IMR-90 (cell line): Measurements from ENCODE around the gene SGK2. TPM values are rescaled to one million over a fixed set of nuclear protein-coding genes. Genes with fewer than 3 reads are reported as not detected.

ENCODE experiments used
- ATAC-seq: fragments of 200-7000 bp; cut with Tn5 transposase; 2 replicates; pipeline ENCODE4 v1.9.1; 2020; ENCODE audit warnings: low read depth, mild to moderate bottlenecking, moderate library complexity
- BruUV-seq: library from RNA; stranded (reverse); fragments of 400-500 nt; replicated peaks from 2 replicates; lab custom pipeline; 2021; lab: Mats Ljungman, UMichigan
- CTCF ChIA-PET: fragments of 300-600 bp; formaldehyde crosslinking; extraction: SDS; loops from one replicate; lab custom pipeline; 2021; ENCODE audit warnings: antibody characterized with exemption; lab: Yijun Ruan, JAX
- POLR2A ChIA-PET: fragments of 300-600 bp; sonication (Branson Sonifier 250); formaldehyde crosslinking; loops from one replicate; lab custom pipeline; 2022; ENCODE audit warnings: antibody characterized with exemption; ENCODE audit not compliant: unreplicated experiment; lab: Charles Lee
- DNase-seq: peaks from one replicate; pipeline ENCODE4 v3.0.0; 2013
- H2AFZ ChIP-seq: replicated peaks from 2 replicates; pipeline ENCODE3; 2013; ENCODE audit warnings: low read length, mild to moderate bottlenecking; ENCODE audit not compliant: poor library complexity
- H2AK5ac ChIP-seq: 2 replicates; pipeline ENCODE4 v1.6.1; 2013; ENCODE audit warnings: low read depth, low read length, inconsistent platforms
- H2AK9ac ChIP-seq: replicated peaks from 2 replicates; pipeline ENCODE3; 2013; ENCODE audit warnings: mild to moderate bottlenecking, low read depth, low read length, moderate library complexity; ENCODE audit not compliant: poor library complexity
- H2BK120ac ChIP-seq: 2 replicates; pipeline ENCODE4 v1.6.1; 2013; ENCODE audit warnings: low read depth, low read length, inconsistent platforms
- H2BK15ac ChIP-seq: 3 replicates; pipeline ENCODE4 v1.6.1; 2013; ENCODE audit warnings: low read depth, low read length, inconsistent platforms
- H2BK20ac ChIP-seq: 2 replicates; pipeline ENCODE4 v1.6.1; 2013; ENCODE audit warnings: low read depth, mild to moderate bottlenecking, inconsistent platforms, low read length, moderate library complexity
- H2BK5ac ChIP-seq: 2 replicates; pipeline ENCODE4 v1.6.1; 2013; ENCODE audit warnings: mild to moderate bottlenecking, low read depth, low read length, inconsistent platforms; ENCODE audit not compliant: poor library complexity, severe bottlenecking
- H3K14ac ChIP-seq: replicated peaks from 2 replicates; pipeline ENCODE4 v1.6.1; 2013; ENCODE audit warnings: low read depth, low read length, inconsistent platforms
- H3K18ac ChIP-seq: 2 replicates; pipeline ENCODE4 v1.6.1; 2013; ENCODE audit warnings: low read depth, low read length, control low read depth
- H3K23ac ChIP-seq: 2 replicates; pipeline ENCODE4 v1.6.1; 2013; ENCODE audit warnings: low read depth, low read length, inconsistent platforms
- H3K27ac ChIP-seq: 2 replicates; pipeline ENCODE4 v1.5.1; 2013; ENCODE audit warnings: mild to moderate bottlenecking, control low read depth, low read length; ENCODE audit not compliant: insufficient read depth
- H3K27me3 ChIP-seq: 2 replicates; pipeline ENCODE4 v1.6.1; 2013; ENCODE audit warnings: low read length; ENCODE audit not compliant: control insufficient read depth, insufficient read depth
- H3K36me3 ChIP-seq: 2 replicates; pipeline ENCODE4 v1.6.1; 2013; ENCODE audit warnings: low read length, mixed read lengths; ENCODE audit not compliant: control insufficient read depth, insufficient read depth
- H3K4ac ChIP-seq: 2 replicates; pipeline ENCODE4 v1.6.1; 2013; ENCODE audit warnings: low read depth, low read length, inconsistent platforms
- H3K4me1 ChIP-seq: 2 replicates; pipeline ENCODE4 v1.6.1; 2013; ENCODE audit warnings: low read length, mixed read lengths; ENCODE audit not compliant: control insufficient read depth, insufficient read depth
- H3K4me2 ChIP-seq: 2 replicates; pipeline ENCODE4 v1.6.1; 2013; ENCODE audit warnings: low read depth, mild to moderate bottlenecking, control low read depth, low read length, moderate library complexity
- H3K4me3 ChIP-seq: 2 replicates; pipeline ENCODE4 v1.5.1; 2013; ENCODE audit warnings: low read depth, mild to moderate bottlenecking, control low read depth, low read length, moderate library complexity; ENCODE audit not compliant: insufficient read depth
- H3K56ac ChIP-seq: 2 replicates; pipeline ENCODE4 v1.6.1; 2013; ENCODE audit warnings: low read length, inconsistent platforms; ENCODE audit not compliant: insufficient read depth; ENCODE audit errors: extremely low read depth
- H3K79me1 ChIP-seq, 2 experiments: 2 replicates each; pipeline ENCODE4 v1.6.1; 2013; ENCODE audit warnings: low read length in 2 of 2, inconsistent platforms in 1 of 2, low read depth in 1 of 2
- H3K9ac ChIP-seq: 2 replicates; pipeline ENCODE4 v1.6.1; 2013; ENCODE audit warnings: low read depth, low read length, control low read depth
- H3K9me1 ChIP-seq: 2 replicates; pipeline ENCODE4 v1.6.1; 2013; ENCODE audit warnings: low read length, inconsistent platforms; ENCODE audit not compliant: insufficient read depth
- H3K9me3 ChIP-seq: 2 replicates; pipeline ENCODE4 v1.6.1; 2013; ENCODE audit warnings: low read length; ENCODE audit not compliant: control insufficient read depth, insufficient read depth
- H4K20me1 ChIP-seq: 2 replicates; pipeline ENCODE4 v1.6.1; 2013; ENCODE audit warnings: low read length, inconsistent platforms; ENCODE audit not compliant: insufficient read depth
- H4K5ac ChIP-seq: 2 replicates; pipeline ENCODE4 v1.6.1; 2013; ENCODE audit warnings: mild to moderate bottlenecking, low read depth, low read length, control low read depth
- H4K8ac ChIP-seq, 2 experiments: 2 replicates each; pipeline ENCODE4 v1.6.1; 2013; ENCODE audit warnings: low read depth in 2 of 2, low read length in 2 of 2, control low read depth in 1 of 2, inconsistent platforms in 1 of 2
- H4K91ac ChIP-seq: 2 replicates; pipeline ENCODE4 v1.6.1; 2013; ENCODE audit warnings: low read depth, low read length, inconsistent platforms; ENCODE audit not compliant: insufficient read depth
- BHLHE40 ChIP-seq: fragments of 150-350 bp; IDR thresholded peaks from 2 replicates; pipeline ENCODE4 v1.6.1; 2016; ENCODE audit warnings: mild to moderate bottlenecking, low read depth, low read length
- CEBPB ChIP-seq: IDR thresholded peaks from 2 replicates; pipeline ENCODE4 v1.6.1; 2012; ENCODE audit warnings: low read depth, low read length, improper control_type of control experiment
- CHD1 ChIP-seq: IDR thresholded peaks from 2 replicates; pipeline ENCODE4 v1.6.1; 2012; ENCODE audit warnings: low read depth, low read length, improper control_type of control experiment
- FOS ChIP-seq: fragments of 150-350 bp; IDR thresholded peaks from 2 replicates; pipeline ENCODE4 v1.6.1; 2016; ENCODE audit warnings: low read depth, low read length
- MAFK ChIP-seq: IDR thresholded peaks from 2 replicates; pipeline ENCODE4 v1.6.1; 2012; ENCODE audit warnings: low read depth, low read length, improper control_type of control experiment
- MAZ ChIP-seq: IDR thresholded peaks from 2 replicates; pipeline ENCODE4 v1.6.1; 2012; ENCODE audit warnings: low read depth, mild to moderate bottlenecking, low read length, improper control_type of control experiment, moderate library complexity, borderline replicate concordance
- MXI1 ChIP-seq: IDR thresholded peaks from 2 replicates; pipeline ENCODE4 v1.6.1; 2012; ENCODE audit warnings: low read depth, mild to moderate bottlenecking, low read length, moderate library complexity, borderline replicate concordance
- NFE2L2 ChIP-seq: fragments of 150-350 bp; IDR thresholded peaks from 2 replicates; pipeline ENCODE4 v1.6.1; 2016; ENCODE audit warnings: low read depth, mild to moderate bottlenecking, low read length
- POLR2A ChIP-seq: IDR thresholded peaks from 2 replicates; pipeline ENCODE4 v1.6.1; 2012; ENCODE audit warnings: mild to moderate bottlenecking, low read depth, low read length
- RAD21 ChIP-seq: IDR thresholded peaks from 2 replicates; pipeline ENCODE4 v1.6.1; 2012; ENCODE audit warnings: low read length, improper control_type of control experiment
- RCOR1 ChIP-seq: IDR thresholded peaks from 2 replicates; pipeline ENCODE4 v1.6.1; 2012; ENCODE audit warnings: mild to moderate bottlenecking, low read length, improper control_type of control experiment; ENCODE audit not compliant: insufficient replicate concordance
- RFX5 ChIP-seq: IDR thresholded peaks from 2 replicates; pipeline ENCODE4 v1.8.0; 2012; ENCODE audit warnings: low read depth, mild to moderate bottlenecking, low read length, moderate library complexity
- SMC3 ChIP-seq: fragments of 150-350 bp; IDR thresholded peaks from 2 replicates; pipeline ENCODE4 v1.6.1; 2016; ENCODE audit warnings: low read depth, mild to moderate bottlenecking, antibody characterized with exemption, low read length, moderate library complexity
- WGBS, 2 experiments: methylation state at CpG; one replicate each; pipeline versions ENCODE4 v1.1.5 to v1.1.7; 2013; ENCODE audit warnings: missing lambda C conversion rate in 2 of 2; ENCODE audit not compliant: insufficient read length in 1 of 2; ENCODE audit errors: extremely low coverage in 2 of 2; 5-methylcytosine and 5-hydroxymethylcytosine counted together
- dilution Hi-C: fragments of 300-500 bp; cut with HindIII; formaldehyde crosslinking; loops from one replicate; pipeline ENCODE4 v1.14.3; 2018; ENCODE audit warnings: low sequenced_read_pairs; ENCODE audit not compliant: unreplicated experiment
- in situ Hi-C: fragments of 300-500 bp; cut with MboI; formaldehyde crosslinking; loops from 3 replicates; pipeline ENCODE4 v1.14.3; 2019; ENCODE audit warnings: low sequenced_read_pairs, inconsistent platforms, mixed read lengths
- intact Hi-C: fragments of 100-400 bp; cut with micrococcal nuclease; formaldehyde crosslinking; loops from 2 replicates; pipeline ENCODE4 v1.10.0; 2022
- polyA plus RNA-seq, 3 experiments: library from polyadenylated mRNA; depleted of rRNA; stranded (reverse); fragments of >200 nt; gene quantifications; 2 replicates each; pipeline ENCODE4 v1.2.3, GENCODE V29; 2012; ENCODE audit warnings: low replicate concordance in 1 of 3
- total RNA-seq: library from RNA; depleted of rRNA; stranded (reverse); fragments of >200 nt; gene quantifications from 2 replicates; pipeline ENCODE4 v1.2.3, GENCODE V29; 2012
- TF ChIP-seq, protein P1 (sequence below): conservative IDR thresholded peaks from 2 replicates; pipeline ENCODE4 v1.5.1; 2012; ENCODE audit warnings: mild to moderate bottlenecking, low read depth, low read length, improper control_type of control experiment
- TF ChIP-seq, protein P2 (sequence below): fragments of 150-350 bp; IDR thresholded peaks from 2 replicates; pipeline ENCODE4 v1.6.1; 2016; ENCODE audit warnings: low read depth, mild to moderate bottlenecking, low read length, moderate library complexity, borderline replicate concordance
- TF ChIP-seq, protein P3 (sequence below): fragments of 150-350 bp; IDR thresholded peaks from 2 replicates; pipeline ENCODE4 v1.6.1; 2017; ENCODE audit warnings: mild to moderate bottlenecking, antibody characterized with exemption, low read length, low read depth

SGK2 gene
- total and polyA plus RNA-seq, 2 of the 4 experiments (the other 2 are of a cell fraction): under 0.01 to 0.10 TPM

DNA sequence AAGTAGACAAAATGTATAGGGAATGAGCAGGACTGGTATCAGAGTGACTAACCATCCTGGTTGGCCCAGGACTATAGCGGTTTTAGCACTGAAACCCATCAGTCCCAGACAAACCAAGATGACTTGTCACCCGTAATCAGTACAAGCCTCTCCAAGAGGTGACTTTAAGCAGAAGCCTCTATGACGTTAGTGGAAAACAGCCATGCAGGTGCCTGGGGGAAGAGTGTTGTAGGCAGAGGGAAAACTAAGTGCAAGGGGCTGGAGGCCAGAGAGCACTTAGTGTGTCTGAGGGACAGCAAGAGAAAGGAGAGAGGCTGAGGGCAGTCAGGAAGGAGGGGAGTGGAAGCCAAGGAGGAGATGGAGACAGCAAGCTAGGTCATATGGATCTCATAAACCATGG, 2.1 kb downstream of the SGK2 start:
- Histone ChIP-seq H3K4ac (no peak overlapping the region), H3K4me3 (no peak overlapping the region), H3K14ac (no peak overlapping the region), H4K8ac (no peak overlapping the region), H3K27me3 (peaks cover under 1% of the 10 kb centered on the region; the same call in 1 of the 2 replicates), H3K27ac (no peak overlapping the region), H3K23ac (no peak overlapping the region), H4K20me1 (no peaks in the 10 kb centered on the region), H3K4me2 (no peak overlapping the region), H3K9ac (no peak overlapping the region), H3K18ac (no peak overlapping the region), H3K9me3 (no peaks in the 10 kb centered on the region), H3K36me3 (no peaks in the 10 kb centered on the region), H2AFZ (no peak overlapping the region), H3K56ac (no peak overlapping the region), H3K4me1 (peaks cover 1% of the 10 kb centered on the region; the same call in 1 of the 2 replicates), H4K5ac (no peak overlapping the region), H2BK5ac (no peak overlapping the region), H2BK120ac (no peak overlapping the region), H2AK9ac (no peak overlapping the region), H2BK20ac (no peak overlapping the region), H3K79me1 (no peaks in the 10 kb centered on the region), H2AK5ac (no peak overlapping the region), H4K91ac (no peak overlapping the region), H3K9me1 (no peaks in the 10 kb centered on the region), H2BK15ac (no peak overlapping the region)
- TF ChIP-seq CHD1: no peak
- TF ChIP-seq, protein P1, sequence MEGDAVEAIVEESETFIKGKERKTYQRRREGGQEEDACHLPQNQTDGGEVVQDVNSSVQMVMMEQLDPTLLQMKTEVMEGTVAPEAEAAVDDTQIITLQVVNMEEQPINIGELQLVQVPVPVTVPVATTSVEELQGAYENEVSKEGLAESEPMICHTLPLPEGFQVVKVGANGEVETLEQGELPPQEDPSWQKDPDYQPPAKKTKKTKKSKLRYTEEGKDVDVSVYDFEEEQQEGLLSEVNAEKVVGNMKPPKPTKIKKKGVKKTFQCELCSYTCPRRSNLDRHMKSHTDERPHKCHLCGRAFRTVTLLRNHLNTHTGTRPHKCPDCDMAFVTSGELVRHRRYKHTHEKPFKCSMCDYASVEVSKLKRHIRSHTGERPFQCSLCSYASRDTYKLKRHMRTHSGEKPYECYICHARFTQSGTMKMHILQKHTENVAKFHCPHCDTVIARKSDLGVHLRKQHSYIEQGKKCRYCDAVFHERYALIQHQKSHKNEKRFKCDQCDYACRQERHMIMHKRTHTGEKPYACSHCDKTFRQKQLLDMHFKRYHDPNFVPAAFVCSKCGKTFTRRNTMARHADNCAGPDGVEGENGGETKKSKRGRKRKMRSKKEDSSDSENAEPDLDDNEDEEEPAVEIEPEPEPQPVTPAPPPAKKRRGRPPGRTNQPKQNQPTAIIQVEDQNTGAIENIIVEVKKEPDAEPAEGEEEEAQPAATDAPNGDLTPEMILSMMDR: no peak
- TF ChIP-seq RCOR1: no peak
- TF ChIP-seq, protein P2, sequence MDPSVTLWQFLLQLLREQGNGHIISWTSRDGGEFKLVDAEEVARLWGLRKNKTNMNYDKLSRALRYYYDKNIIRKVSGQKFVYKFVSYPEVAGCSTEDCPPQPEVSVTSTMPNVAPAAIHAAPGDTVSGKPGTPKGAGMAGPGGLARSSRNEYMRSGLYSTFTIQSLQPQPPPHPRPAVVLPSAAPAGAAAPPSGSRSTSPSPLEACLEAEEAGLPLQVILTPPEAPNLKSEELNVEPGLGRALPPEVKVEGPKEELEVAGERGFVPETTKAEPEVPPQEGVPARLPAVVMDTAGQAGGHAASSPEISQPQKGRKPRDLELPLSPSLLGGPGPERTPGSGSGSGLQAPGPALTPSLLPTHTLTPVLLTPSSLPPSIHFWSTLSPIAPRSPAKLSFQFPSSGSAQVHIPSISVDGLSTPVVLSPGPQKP: no peak
- TF ChIP-seq POLR2A: no peak
- no peak for TF ChIP-seq MAZ
- TF ChIP-seq MAFK: no peak
- no peak for TF ChIP-seq CEBPB
- no peak for TF ChIP-seq RAD21
- no peak for TF ChIP-seq NFE2L2
- TF ChIP-seq, protein P3, sequence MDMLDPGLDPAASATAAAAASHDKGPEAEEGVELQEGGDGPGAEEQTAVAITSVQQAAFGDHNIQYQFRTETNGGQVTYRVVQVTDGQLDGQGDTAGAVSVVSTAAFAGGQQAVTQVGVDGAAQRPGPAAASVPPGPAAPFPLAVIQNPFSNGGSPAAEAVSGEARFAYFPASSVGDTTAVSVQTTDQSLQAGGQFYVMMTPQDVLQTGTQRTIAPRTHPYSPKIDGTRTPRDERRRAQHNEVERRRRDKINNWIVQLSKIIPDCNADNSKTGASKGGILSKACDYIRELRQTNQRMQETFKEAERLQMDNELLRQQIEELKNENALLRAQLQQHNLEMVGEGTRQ: no peak
- TF ChIP-seq BHLHE40: no peak
- no peak for TF ChIP-seq FOS
- TF ChIP-seq SMC3: no peak
- no peak for TF ChIP-seq RFX5
- TF ChIP-seq MXI1: no peak
- in situ Hi-C loops (no loop called here), dilution Hi-C loops (no loop called here), intact Hi-C loops (no loop called here)
- DNase-seq (no peak), ATAC-seq (no peak)
- ChIA-PET POLR2A (no interaction called here), CTCF (no interaction called here)
- 33% methylated on average over 1 of the region's 3 CpGs; no CpG with 5 or more reads in 1 of the 2 experiments for WGBS, 2 experiments
- BruUV-seq: no TSS peak
